SK-N-SH (cell line): ENCODE data around the gene SULT1B1. TPM values are rescaled to one million over a fixed set of nuclear protein-coding genes. Genes with fewer than 3 reads are reported as not detected.

Source experiments
- CTCF ChIA-PET: fragments of 300-600, 350-600 bp; formaldehyde crosslinking; extraction: SDS; loops from one replicate; lab custom pipeline; 2021; lab: Yijun Ruan, JAX
- POLR2A ChIA-PET: fragments of 350-600 bp; sonication (Branson Sonifier 250); formaldehyde crosslinking; extraction: SDS; loops from one replicate; lab custom pipeline; 2020; ENCODE audit warnings: antibody characterized with exemption, inconsistent platforms; lab: Yijun Ruan, JAX
- DNase-seq: peaks from one replicate; pipeline ENCODE4 v3.0.0; 2012
- H2AFZ ChIP-seq: fragments of 200-600 bp; sonication (generic); 2 replicates; pipeline ENCODE4 v1.8.1; 2016; ENCODE audit warnings: antibody characterized with exemption, mild to moderate bottlenecking, low read depth
- H3F3A ChIP-seq: fragments of 200-600 bp; sonication (generic); replicated peaks from 2 replicates; pipeline ENCODE3; 2016; ENCODE audit warnings: antibody characterized with exemption, mild to moderate bottlenecking; ENCODE audit not compliant: insufficient read depth
- H3K27ac ChIP-seq, 2 experiments: fragments of 200-500 bp in 1 of 2; fragments of 200-600 bp in 1 of 2; sonication (Bioruptor generic) in 1 of 2; sonication (generic), shearing (Covaris generic) in 1 of 2; 2 replicates each; pipeline versions ENCODE4 v1.5.1 to v1.6.1; 2014 to 2016; ENCODE audit warnings: low read depth in 2 of 2, inconsistent platforms in 1 of 2, low read length in 1 of 2, mild to moderate bottlenecking in 1 of 2, mixed read lengths in 1 of 2
- H3K27me3 ChIP-seq: fragments of 200-600 bp; sonication (generic), shearing (Covaris generic); 2 replicates; pipeline ENCODE4 v1.6.1; 2016; ENCODE audit warnings: mixed run types; ENCODE audit not compliant: insufficient read depth
- H3K36me3 ChIP-seq, 2 experiments: fragments of 200-500 bp in 1 of 2; fragments of 200-600 bp in 1 of 2; sonication (Bioruptor generic) in 1 of 2; sonication (generic) in 1 of 2; replicated peaks in 1 of 2; 2 replicates each; pipeline versions ENCODE3 to v1.5.1; 2014 to 2016; ENCODE audit warnings: low read length in 1 of 2, mild to moderate bottlenecking in 1 of 2; ENCODE audit not compliant: insufficient read depth in 2 of 2, control insufficient read depth in 1 of 2
- H3K4me1 ChIP-seq, 2 experiments: fragments of 200-500 bp in 1 of 2; fragments of 200-600 bp in 1 of 2; sonication (Bioruptor generic) in 1 of 2; sonication (generic), shearing (Covaris generic) in 1 of 2; 2 replicates each; pipeline versions ENCODE4 v1.5.1 to v1.6.1; 2014 to 2016; ENCODE audit warnings: low read depth in 1 of 2, low read length in 1 of 2, mixed run types in 1 of 2; ENCODE audit not compliant: insufficient read depth in 2 of 2, control insufficient read depth in 1 of 2
- H3K4me2 ChIP-seq: fragments of 200-600 bp; sonication (generic), shearing (Covaris generic); 2 replicates; pipeline ENCODE4 v1.6.1; 2017; ENCODE audit warnings: mixed run types
- H3K4me3 ChIP-seq, 2 experiments: fragments of 200-500 bp in 1 of 2; fragments of 200-600 bp in 1 of 2; sonication (Bioruptor generic) in 1 of 2; sonication (generic), shearing (Covaris generic) in 1 of 2; 2 replicates each; pipeline versions ENCODE4 v1.5.1 to v1.8.1; 2014 to 2016; ENCODE audit warnings: low read depth in 2 of 2, inconsistent platforms in 1 of 2, low read length in 1 of 2, mild to moderate bottlenecking in 1 of 2, mixed read lengths in 1 of 2, moderate library complexity in 1 of 2
- H3K79me2 ChIP-seq: fragments of 200-600 bp; sonication (generic); 2 replicates; pipeline ENCODE4 v1.8.1; 2017; ENCODE audit warnings: mild to moderate bottlenecking; ENCODE audit not compliant: insufficient read depth
- H3K9ac ChIP-seq: fragments of 200-600 bp; sonication (generic); 2 replicates; pipeline ENCODE4 v1.6.1; 2017; ENCODE audit warnings: mixed run types
- H3K9me2 ChIP-seq: fragments of 200-600 bp; sonication (generic); 2 replicates; pipeline ENCODE4 v1.6.1; 2017; ENCODE audit warnings: mixed run types
- H3K9me3 ChIP-seq: fragments of 200-600 bp; sonication (generic); 2 replicates; pipeline ENCODE4 v1.6.1; 2017; ENCODE audit warnings: mixed run types, mild to moderate bottlenecking, moderate library complexity
- H4K20me1 ChIP-seq: fragments of 200-600 bp; sonication (generic); 2 replicates; pipeline ENCODE4 v1.6.1; 2017; ENCODE audit warnings: mild to moderate bottlenecking, mixed run types; ENCODE audit not compliant: insufficient read depth
- CHD2 ChIP-seq: fragments of 150-350 bp; IDR thresholded peaks from 2 replicates; pipeline ENCODE4 v1.6.1; 2018; ENCODE audit warnings: low read length; ENCODE audit not compliant: partially characterized antibody
- EP300 ChIP-seq, 2 experiments: IDR thresholded peaks; 2 replicates each; pipeline versions ENCODE4 v1.4.0 to v1.6.1; 2012; ENCODE audit warnings: borderline replicate concordance in 1 of 2, low read depth in 1 of 2, low read length in 1 of 2
- EZH2phosphoT487 ChIP-seq: fragments of 200-600 bp; sonication (generic); IDR thresholded peaks from 2 replicates; pipeline ENCODE4 v1.6.1; 2017; ENCODE audit warnings: low read depth, mixed run types, mild to moderate bottlenecking, antibody characterized with exemption, moderate library complexity, borderline replicate concordance
- FOSL2 ChIP-seq: IDR thresholded peaks from 2 replicates; pipeline ENCODE4 v1.4.0; 2012; ENCODE audit warnings: low read depth, mild to moderate bottlenecking, moderate library complexity, borderline replicate concordance
- FOXJ3 ChIP-seq: sonication (generic); formaldehyde crosslinking; IDR thresholded peaks from 2 replicates; pipeline ENCODE4 v1.5.1; 2020; ENCODE audit warnings: mild to moderate bottlenecking, missing genetic modification reagents
- GABPA ChIP-seq: IDR thresholded peaks from 2 replicates; pipeline ENCODE4 v1.4.0; 2012; ENCODE audit warnings: low read depth, mild to moderate bottlenecking
- MXI1 ChIP-seq: IDR thresholded peaks from 2 replicates; pipeline ENCODE4 v1.6.1; 2012; ENCODE audit warnings: mild to moderate bottlenecking, low read depth, low read length, improper control_type of control experiment
- NFIC ChIP-seq: IDR thresholded peaks from 2 replicates; pipeline ENCODE4 v1.4.0; 2012; ENCODE audit warnings: borderline replicate concordance
- RFX5 ChIP-seq: IDR thresholded peaks from 2 replicates; pipeline ENCODE4 v1.6.1; 2012; ENCODE audit warnings: mild to moderate bottlenecking, improper control_type of control experiment, low read length
- SMC3 ChIP-seq: IDR thresholded peaks from 2 replicates; pipeline ENCODE4 v1.6.1; 2012; ENCODE audit warnings: low read depth, low read length, improper control_type of control experiment
- TAF1 ChIP-seq: IDR thresholded peaks from 2 replicates; pipeline ENCODE4 v1.6.1; 2012; ENCODE audit warnings: low read depth, mild to moderate bottlenecking, low read length, moderate library complexity, borderline replicate concordance
- TCF12 ChIP-seq: IDR thresholded peaks from 2 replicates; pipeline ENCODE4 v1.4.0; 2012
- WGBS: methylation state at CpG from one replicate; pipeline ENCODE4 v1.1.6; 2017; ENCODE audit warnings: low lambda C conversion rate; 5-methylcytosine and 5-hydroxymethylcytosine counted together
- polyA plus RNA-seq, 3 experiments: library from polyadenylated mRNA; depleted of rRNA; stranded (reverse); fragments of >200 nt; gene quantifications; 2 replicates each; pipeline ENCODE4 v1.2.3, GENCODE V29; 2012
- TF ChIP-seq, protein P1 (sequence below): fragments of 150-350 bp; IDR thresholded peaks from 2 replicates; pipeline ENCODE4 v1.6.1; 2016; ENCODE audit warnings: mild to moderate bottlenecking, low read depth, low read length
- TF ChIP-seq, protein P2 (sequence below): IDR thresholded peaks from 2 replicates; pipeline ENCODE4 v1.4.0; 2012; ENCODE audit warnings: low read depth
- TF ChIP-seq, protein P3 (sequence below): fragments of 150-350 bp; IDR thresholded peaks from 2 replicates; pipeline ENCODE4 v1.6.1; 2017; ENCODE audit warnings: antibody characterized with exemption, low read length, low read depth, borderline replicate concordance

SULT1B1 gene
- polyA plus RNA-seq, 1 of the 3 experiments (the other 2 are of a cell fraction), result 14.7 TPM

DNA sequence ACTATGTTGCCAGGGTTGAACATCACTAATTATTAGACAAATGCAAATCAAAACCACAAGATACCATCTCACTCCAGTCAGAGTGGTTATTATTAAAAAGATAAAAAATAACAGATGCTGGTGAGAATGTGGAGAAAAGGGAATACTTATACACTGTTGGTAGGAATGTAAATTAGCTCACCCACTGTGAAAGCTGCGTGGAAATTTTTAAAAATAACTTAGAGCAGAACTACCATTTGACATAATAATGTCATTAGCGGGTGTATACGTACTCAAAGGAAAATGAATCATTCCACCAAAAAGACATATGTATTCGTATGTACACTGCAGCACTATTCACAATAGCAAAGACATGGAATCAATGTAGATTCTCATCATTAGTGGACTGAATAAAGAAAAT lies 58.7 kb downstream of the SULT1B1 start:
- Histone ChIP-seq H3K4me3 (no peak overlapping the region), H3K27ac (no peak overlapping the region), H3K4me1 (no peaks in the 10 kb centered on the region), H3F3A (peaks cover 4% of the 10 kb centered on the region), H4K20me1 (no peaks in the 10 kb centered on the region), H3K9me3 (no peaks in the 10 kb centered on the region), H3K79me2 (no peaks in the 10 kb centered on the region), H3K9ac (no peak overlapping the region), H3K27me3 (no peaks in the 10 kb centered on the region), H3K4me2 (no peak overlapping the region), H3K9me2 (no peaks in the 10 kb centered on the region), H2AFZ (no peak overlapping the region), H3K36me3 (no peaks in the 10 kb centered on the region)
- ChIA-PET POLR2A (no interaction called here), CTCF (interaction anchor here (1.0 kb wide), 1 partner anchor 12 kb away, joined by 4 read pairs; no protein-coding TSS in a partner anchor)
- DNase-seq, result no peak
- no peak for TF ChIP-seq FOXJ3 (CRISPR knock-in tag)
- TF ChIP-seq TAF1, result no peak
- TF ChIP-seq, protein P1, sequence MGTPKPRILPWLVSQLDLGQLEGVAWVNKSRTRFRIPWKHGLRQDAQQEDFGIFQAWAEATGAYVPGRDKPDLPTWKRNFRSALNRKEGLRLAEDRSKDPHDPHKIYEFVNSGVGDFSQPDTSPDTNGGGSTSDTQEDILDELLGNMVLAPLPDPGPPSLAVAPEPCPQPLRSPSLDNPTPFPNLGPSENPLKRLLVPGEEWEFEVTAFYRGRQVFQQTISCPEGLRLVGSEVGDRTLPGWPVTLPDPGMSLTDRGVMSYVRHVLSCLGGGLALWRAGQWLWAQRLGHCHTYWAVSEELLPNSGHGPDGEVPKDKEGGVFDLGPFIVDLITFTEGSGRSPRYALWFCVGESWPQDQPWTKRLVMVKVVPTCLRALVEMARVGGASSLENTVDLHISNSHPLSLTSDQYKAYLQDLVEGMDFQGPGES, result no peak
- no peak for TF ChIP-seq EP300 (IDR thresholded peaks at IDR 0.05; ENCODE audit: borderline replicate concordance in 1 of 2, low read depth in 1 of 2, low read length in 1 of 2)
- TF ChIP-seq, protein P2, sequence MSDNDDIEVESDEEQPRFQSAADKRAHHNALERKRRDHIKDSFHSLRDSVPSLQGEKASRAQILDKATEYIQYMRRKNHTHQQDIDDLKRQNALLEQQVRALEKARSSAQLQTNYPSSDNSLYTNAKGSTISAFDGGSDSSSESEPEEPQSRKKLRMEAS, result no peak
- TF ChIP-seq, protein P3, sequence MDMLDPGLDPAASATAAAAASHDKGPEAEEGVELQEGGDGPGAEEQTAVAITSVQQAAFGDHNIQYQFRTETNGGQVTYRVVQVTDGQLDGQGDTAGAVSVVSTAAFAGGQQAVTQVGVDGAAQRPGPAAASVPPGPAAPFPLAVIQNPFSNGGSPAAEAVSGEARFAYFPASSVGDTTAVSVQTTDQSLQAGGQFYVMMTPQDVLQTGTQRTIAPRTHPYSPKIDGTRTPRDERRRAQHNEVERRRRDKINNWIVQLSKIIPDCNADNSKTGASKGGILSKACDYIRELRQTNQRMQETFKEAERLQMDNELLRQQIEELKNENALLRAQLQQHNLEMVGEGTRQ, result no peak
- TF ChIP-seq FOSL2, result no peak
- no peak for TF ChIP-seq EZH2phosphoT487
- TF ChIP-seq SMC3, result no peak
- TF ChIP-seq RFX5, result no peak
- no peak for TF ChIP-seq TCF12
- TF ChIP-seq GABPA, result no peak
- no peak for TF ChIP-seq NFIC
- WGBS, result 27% methylated on average over 4 of the region's 4 CpGs

DNA sequence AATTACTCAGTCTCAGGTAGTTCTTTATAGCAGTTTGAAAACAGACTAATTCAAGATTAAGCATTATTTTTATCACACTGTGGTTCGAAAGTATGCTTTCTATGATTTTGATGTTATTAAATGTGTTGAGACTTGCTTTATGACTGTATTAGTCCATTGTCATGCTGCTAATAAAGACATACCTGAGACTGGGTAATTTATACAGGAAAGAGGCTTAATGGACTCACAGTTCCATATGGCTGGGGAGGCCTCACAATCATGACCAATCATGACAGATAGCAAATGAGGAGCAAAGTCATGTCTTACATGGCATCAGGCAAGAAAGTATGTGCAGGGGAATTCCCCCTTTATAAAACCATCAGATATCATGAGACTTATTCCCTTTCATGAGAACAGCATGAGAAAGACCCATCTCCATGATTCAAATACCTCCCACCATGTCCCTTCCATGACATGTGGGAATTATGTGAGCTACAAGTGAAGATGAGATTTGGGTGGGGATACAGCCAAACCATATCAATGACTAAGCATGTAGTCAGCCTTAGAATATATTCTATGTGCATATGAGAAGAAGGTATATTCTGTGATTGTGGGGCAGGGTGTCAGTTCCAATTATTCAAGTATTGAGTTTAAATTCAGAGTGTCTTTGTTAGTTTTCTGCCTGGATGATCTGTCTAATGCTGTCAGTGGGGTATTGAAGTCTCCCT lies 62.7 kb downstream of the SULT1B1 start:
- Histone ChIP-seq H3F3A (peaks cover 4% of the 10 kb centered on the region), H3K9me3 (no peaks in the 10 kb centered on the region), H3K4me1 (no peaks in the 10 kb centered on the region), H4K20me1 (no peaks in the 10 kb centered on the region), H3K4me2 (no peak overlapping the region), H3K9me2 (no peaks in the 10 kb centered on the region)
- POLR2A ChIA-PET, result no interaction called here
- DNase-seq, result no peak
- TF ChIP-seq TCF12 (no peak), MXI1 (no peak), EP300 (IDR thresholded peaks at IDR 0.05; ENCODE audit: borderline replicate concordance in 1 of 2, low read depth in 1 of 2, low read length in 1 of 2) (no peak), CHD2 (no peak), EZH2phosphoT487 (no peak), SMC3 (no peak)
- TF ChIP-seq, all 33 proteins: peak for 0
- WGBS, result 26% methylated on average over 1 of the region's 1 CpG
- H3K27me3 ChIP-seq, result no peaks in the 10 kb centered on the region
- CTCF ChIA-PET, result no interaction called here
- H3K9ac ChIP-seq, result no peak overlapping the region
- no peak overlapping the region for H3K27ac ChIP-seq
- H3K4me3 ChIP-seq, result no peak overlapping the region
- H3K79me2 ChIP-seq, result no peaks in the 10 kb centered on the region
- no peaks in the 10 kb centered on the region for H3K36me3 ChIP-seq
- H2AFZ ChIP-seq, result no peak overlapping the region
